HEK293 (cell line): ENCODE data around the gene B4GALNT2.
A peak's percentile ranks its signal among the peaks of the same experiment; 100 is the strongest.

ENCODE experiments used
- CTCF ChIA-PET: fragments of 350-600 bp; formaldehyde crosslinking; extraction: SDS; loops from one replicate; lab custom pipeline; 2021; ENCODE audit warnings: antibody characterized with exemption; lab: Yijun Ruan, JAX
- POLR2A ChIA-PET: fragments of 300-600 bp; formaldehyde crosslinking; extraction: SDS; loops from one replicate; lab custom pipeline; 2020; ENCODE audit warnings: antibody characterized with exemption, inconsistent platforms; lab: Yijun Ruan, JAX
- H3K27ac ChIP-seq: fragments of 200-500 bp; sonication (Bioruptor generic); 2 replicates; pipeline ENCODE4 v1.5.1; 2014; ENCODE audit warnings: low read depth, low read length, control low read depth, inconsistent platforms; ENCODE audit errors: extremely low read depth
- H3K36me3 ChIP-seq, 2 experiments: fragments of 200-500 bp in 1 of 2; sonication (Bioruptor generic) in 1 of 2; 1 replicate in 1 of 2; 2 replicates in 1 of 2; pipeline ENCODE4 v1.5.1; 2014 to 2017; ENCODE audit warnings: inconsistent platforms in 2 of 2, low read length in 2 of 2; ENCODE audit not compliant: control insufficient read depth in 2 of 2, insufficient read depth in 1 of 2
- H3K4me1 ChIP-seq: fragments of 200-500 bp; sonication (Bioruptor generic); 2 replicates; pipeline ENCODE4 v1.5.1; 2014; ENCODE audit warnings: mild to moderate bottlenecking, low read length, inconsistent platforms; ENCODE audit not compliant: control insufficient read depth, insufficient read depth
- H3K4me3 ChIP-seq: 2 replicates; pipeline ENCODE4 v1.5.1; 2011; ENCODE audit warnings: low read depth, mild to moderate bottlenecking, control low read depth, low read length, moderate library complexity
- H3K9me3 ChIP-seq: fragments of 200-500 bp; sonication (Bioruptor generic); 2 replicates; pipeline ENCODE4 v1.5.1; 2014; ENCODE audit warnings: low read depth, low read length, inconsistent platforms; ENCODE audit not compliant: control insufficient read depth, insufficient read depth
- GLI2 ChIP-seq: fragments of 450-650 bp; formaldehyde crosslinking; IDR thresholded peaks from 2 replicates; pipeline ENCODE4; 2017; ENCODE audit warnings: missing biosample characterization, missing genetic modification characterization, low read depth, borderline replicate concordance
- GLIS1 ChIP-seq: fragments of 450-650 bp; formaldehyde crosslinking; IDR thresholded peaks from 2 replicates; pipeline ENCODE4 v1.5.1; 2016; ENCODE audit warnings: missing biosample characterization, missing genetic modification characterization
- KLF1 ChIP-seq: fragments of 450-650 bp; formaldehyde crosslinking; IDR thresholded peaks from 2 replicates; pipeline ENCODE4 v1.5.1; 2016; ENCODE audit warnings: missing biosample characterization, missing genetic modification characterization
- KLF8 ChIP-seq: fragments of 450-650 bp; formaldehyde crosslinking; IDR thresholded peaks from 2 replicates; pipeline ENCODE4 v1.5.1; 2016; ENCODE audit warnings: missing biosample characterization, missing genetic modification characterization
- PRDM10 ChIP-seq: fragments of 450-650 bp; formaldehyde crosslinking; IDR thresholded peaks from 2 replicates; pipeline ENCODE4 v1.5.1; 2016; ENCODE audit warnings: missing biosample characterization, missing genetic modification characterization
- TCF7L2 ChIP-seq: IDR thresholded peaks from 2 replicates; pipeline ENCODE4 v1.6.1; 2011; ENCODE audit warnings: low read depth, mild to moderate bottlenecking, inconsistent platforms, low read length, moderate library complexity, borderline replicate concordance
- WT1 ChIP-seq: fragments of 450-650 bp; formaldehyde crosslinking; IDR thresholded peaks from 2 replicates; pipeline ENCODE4 v1.5.1; 2016; ENCODE audit warnings: missing biosample characterization, missing genetic modification characterization
- YY1 ChIP-seq: fragments of 450-650 bp; formaldehyde crosslinking; IDR thresholded peaks from 2 replicates; pipeline ENCODE4 v1.5.1; 2018; ENCODE audit warnings: missing biosample characterization, missing genetic modification characterization
- YY2 ChIP-seq: fragments of 450-650 bp; formaldehyde crosslinking; IDR thresholded peaks from 2 replicates; pipeline ENCODE4 v1.5.1; 2016; ENCODE audit warnings: missing biosample characterization, missing genetic modification characterization
- ZBTB48 ChIP-seq: fragments of 450-650 bp; formaldehyde crosslinking; IDR thresholded peaks from 2 replicates; pipeline ENCODE4 v1.5.1; 2016; ENCODE audit warnings: missing biosample characterization, missing genetic modification characterization
- ZNF140 ChIP-seq: fragments of 450-650 bp; formaldehyde crosslinking; IDR thresholded peaks from 2 replicates; pipeline ENCODE4 v1.5.1; 2016; ENCODE audit warnings: missing biosample characterization, missing genetic modification characterization
- ZNF324 ChIP-seq: fragments of 450-650 bp; formaldehyde crosslinking; IDR thresholded peaks from 2 replicates; pipeline ENCODE4 v1.5.1; 2016; ENCODE audit warnings: missing biosample characterization, missing genetic modification characterization
- ZNF404 ChIP-seq: fragments of 450-650 bp; formaldehyde crosslinking; IDR thresholded peaks from 2 replicates; pipeline ENCODE4 v1.5.1; 2017; ENCODE audit warnings: missing biosample characterization, missing genetic modification characterization
- ZNF501 ChIP-seq: fragments of 450-650 bp; formaldehyde crosslinking; IDR thresholded peaks from 2 replicates; pipeline ENCODE4 v1.5.1; 2016; ENCODE audit warnings: missing biosample characterization, missing genetic modification characterization
- ZNF510 ChIP-seq: fragments of 450-650 bp; formaldehyde crosslinking; IDR thresholded peaks from 2 replicates; pipeline ENCODE4 v1.5.1; 2018; ENCODE audit warnings: mild to moderate bottlenecking, missing genetic modification characterization, missing biosample characterization; ENCODE audit not compliant: insufficient replicate concordance
- ZNF514 ChIP-seq: fragments of 450-650 bp; formaldehyde crosslinking; IDR thresholded peaks from 2 replicates; pipeline ENCODE4 v1.5.1; 2016; ENCODE audit warnings: missing biosample characterization, missing genetic modification characterization
- ZNF555 ChIP-seq: fragments of 450-650 bp; formaldehyde crosslinking; conservative IDR thresholded peaks from 2 replicates; pipeline ENCODE4 v1.5.1; 2017; ENCODE audit warnings: missing biosample characterization, mild to moderate bottlenecking, missing genetic modification characterization, inconsistent platforms
- TF ChIP-seq, protein P1 (sequence below): fragments of 450-650 bp; formaldehyde crosslinking; IDR thresholded peaks from 2 replicates; pipeline ENCODE4 v1.5.1; 2016; ENCODE audit warnings: missing biosample characterization, missing genetic modification characterization, low read depth
- TF ChIP-seq, protein P2 (sequence below): fragments of 450-650 bp; formaldehyde crosslinking; IDR thresholded peaks from 2 replicates; pipeline ENCODE4 v1.5.1; 2016; ENCODE audit warnings: missing biosample characterization, missing genetic modification characterization
- TF ChIP-seq, protein P3 (sequence below): IDR thresholded peaks from 2 replicates; pipeline ENCODE4 v1.6.1; 2011; ENCODE audit warnings: mild to moderate bottlenecking, low read depth, low read length, borderline replicate concordance
- TF ChIP-seq, protein P4 (sequence below): fragments of 450-650 bp; formaldehyde crosslinking; IDR thresholded peaks from 2 replicates; pipeline ENCODE4 v1.5.1; 2016; ENCODE audit warnings: missing biosample characterization, missing genetic modification characterization

B4GALNT2 gene

GRCh38 chr17:49196520-49196919 is 64.0 kb downstream of the B4GALNT2 start (continued):
- TF ChIP-seq ZNF514 (tag by site-specific recombination) = no peak
- no peak for TF ChIP-seq KLF8
- TF ChIP-seq, protein P1, sequence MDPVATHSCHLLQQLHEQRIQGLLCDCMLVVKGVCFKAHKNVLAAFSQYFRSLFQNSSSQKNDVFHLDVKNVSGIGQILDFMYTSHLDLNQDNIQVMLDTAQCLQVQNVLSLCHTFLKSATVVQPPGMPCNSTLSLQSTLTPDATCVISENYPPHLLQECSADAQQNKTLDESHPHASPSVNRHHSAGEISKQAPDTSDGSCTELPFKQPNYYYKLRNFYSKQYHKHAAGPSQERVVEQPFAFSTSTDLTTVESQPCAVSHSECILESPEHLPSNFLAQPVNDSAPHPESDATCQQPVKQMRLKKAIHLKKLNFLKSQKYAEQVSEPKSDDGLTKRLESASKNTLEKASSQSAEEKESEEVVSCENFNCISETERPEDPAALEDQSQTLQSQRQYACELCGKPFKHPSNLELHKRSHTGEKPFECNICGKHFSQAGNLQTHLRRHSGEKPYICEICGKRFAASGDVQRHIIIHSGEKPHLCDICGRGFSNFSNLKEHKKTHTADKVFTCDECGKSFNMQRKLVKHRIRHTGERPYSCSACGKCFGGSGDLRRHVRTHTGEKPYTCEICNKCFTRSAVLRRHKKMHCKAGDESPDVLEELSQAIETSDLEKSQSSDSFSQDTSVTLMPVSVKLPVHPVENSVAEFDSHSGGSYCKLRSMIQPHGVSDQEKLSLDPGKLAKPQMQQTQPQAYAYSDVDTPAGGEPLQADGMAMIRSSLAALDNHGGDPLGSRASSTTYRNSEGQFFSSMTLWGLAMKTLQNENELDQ (tag by site-specific recombination) = no peak
- TF ChIP-seq WT1 = no peak
- TF ChIP-seq ZNF404 = no peak
- TF ChIP-seq, protein P2, sequence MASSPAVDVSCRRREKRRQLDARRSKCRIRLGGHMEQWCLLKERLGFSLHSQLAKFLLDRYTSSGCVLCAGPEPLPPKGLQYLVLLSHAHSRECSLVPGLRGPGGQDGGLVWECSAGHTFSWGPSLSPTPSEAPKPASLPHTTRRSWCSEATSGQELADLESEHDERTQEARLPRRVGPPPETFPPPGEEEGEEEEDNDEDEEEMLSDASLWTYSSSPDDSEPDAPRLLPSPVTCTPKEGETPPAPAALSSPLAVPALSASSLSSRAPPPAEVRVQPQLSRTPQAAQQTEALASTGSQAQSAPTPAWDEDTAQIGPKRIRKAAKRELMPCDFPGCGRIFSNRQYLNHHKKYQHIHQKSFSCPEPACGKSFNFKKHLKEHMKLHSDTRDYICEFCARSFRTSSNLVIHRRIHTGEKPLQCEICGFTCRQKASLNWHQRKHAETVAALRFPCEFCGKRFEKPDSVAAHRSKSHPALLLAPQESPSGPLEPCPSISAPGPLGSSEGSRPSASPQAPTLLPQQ (tag by site-specific recombination) = no peak
- no peak for TF ChIP-seq YY2 (tag by site-specific recombination)

- Histone ChIP-seq H3K9me3 (no peaks in the 10 kb centered on the region), H3K27ac (no peak overlapping the region; the same call in 1 of the 2 replicates), H3K4me1 (no peaks in the 10 kb centered on the region), H3K36me3 (no peaks in the 10 kb centered on the region), H3K4me3 (no peak overlapping the region)
- POLR2A ChIA-PET = no interaction called here
- CTCF ChIA-PET = interaction anchor here (0.6 to 1.2 kb wide), 5 partner anchors 15 to 357 kb away, joined by 3 to 4 read pairs (median 4); no protein-coding TSS in a partner anchor
- no peak for TF ChIP-seq ZNF555 (tag by site-specific recombination)
- TF ChIP-seq, protein P3, sequence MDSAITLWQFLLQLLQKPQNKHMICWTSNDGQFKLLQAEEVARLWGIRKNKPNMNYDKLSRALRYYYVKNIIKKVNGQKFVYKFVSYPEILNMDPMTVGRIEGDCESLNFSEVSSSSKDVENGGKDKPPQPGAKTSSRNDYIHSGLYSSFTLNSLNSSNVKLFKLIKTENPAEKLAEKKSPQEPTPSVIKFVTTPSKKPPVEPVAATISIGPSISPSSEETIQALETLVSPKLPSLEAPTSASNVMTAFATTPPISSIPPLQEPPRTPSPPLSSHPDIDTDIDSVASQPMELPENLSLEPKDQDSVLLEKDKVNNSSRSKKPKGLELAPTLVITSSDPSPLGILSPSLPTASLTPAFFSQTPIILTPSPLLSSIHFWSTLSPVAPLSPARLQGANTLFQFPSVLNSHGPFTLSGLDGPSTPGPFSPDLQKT = no peak
- no peak for TF ChIP-seq GLI2 (tag by site-specific recombination)
- TF ChIP-seq TCF7L2 = no peak
- TF ChIP-seq KLF1 = 0 out of 2 replicates have a peak, but pooled peaks have one; percentile 52
- TF ChIP-seq, protein P4, sequence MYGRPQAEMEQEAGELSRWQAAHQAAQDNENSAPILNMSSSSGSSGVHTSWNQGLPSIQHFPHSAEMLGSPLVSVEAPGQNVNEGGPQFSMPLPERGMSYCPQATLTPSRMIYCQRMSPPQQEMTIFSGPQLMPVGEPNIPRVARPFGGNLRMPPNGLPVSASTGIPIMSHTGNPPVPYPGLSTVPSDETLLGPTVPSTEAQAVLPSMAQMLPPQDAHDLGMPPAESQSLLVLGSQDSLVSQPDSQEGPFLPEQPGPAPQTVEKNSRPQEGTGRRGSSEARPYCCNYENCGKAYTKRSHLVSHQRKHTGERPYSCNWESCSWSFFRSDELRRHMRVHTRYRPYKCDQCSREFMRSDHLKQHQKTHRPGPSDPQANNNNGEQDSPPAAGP (tag by site-specific recombination) = 0 out of 2 replicates have a peak, but pooled peaks have one; percentile 41
- peak; percentile 75 for TF ChIP-seq GLIS1 (tag by site-specific recombination)
These were observed 64.9 kb downstream of the B4GALNT2 start for GRCh38 chr17:49197346-49197998.

DNA sequence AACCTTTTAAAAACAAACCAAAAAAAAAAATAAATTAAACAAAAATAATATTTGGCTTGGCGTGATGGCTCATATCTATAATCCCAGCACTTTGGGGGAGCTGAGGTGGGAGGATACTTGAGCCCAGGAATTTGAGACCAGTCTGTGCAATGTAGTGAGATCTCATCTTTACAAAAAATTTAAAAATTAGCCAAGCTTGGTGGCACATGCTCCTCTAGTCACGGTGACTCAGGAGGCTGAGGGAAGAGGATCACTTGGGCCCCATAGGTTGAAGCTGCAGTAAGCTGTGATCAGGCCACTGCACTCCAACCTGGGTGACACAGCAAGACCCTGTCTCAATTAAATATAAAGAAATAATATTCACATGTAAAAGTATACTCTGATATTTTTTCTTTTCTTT is 65.6 kb downstream of the B4GALNT2 start:
- ChIA-PET POLR2A (no interaction called here), CTCF (interaction anchor here (0.6 to 1.1 kb wide), 9 partner anchors 14 to 435 kb away, joined by 3 to 7 read pairs (median 4); no protein-coding TSS in a partner anchor)
- H3K9me3 ChIP-seq = no peaks in the 10 kb centered on the region
- H3K27ac ChIP-seq = no peak overlapping the region
- no peak overlapping the region for H3K4me3 ChIP-seq
- H3K4me1 ChIP-seq = no peaks in the 10 kb centered on the region
- H3K36me3 ChIP-seq = no peaks in the 10 kb centered on the region
- TF ChIP-seq ZNF324 (tag by site-specific recombination) (no peak), ZNF510 (tag by site-specific recombination) (no peak), ZNF501 (no peak), PRDM10 (tag by site-specific recombination) (no peak), ZBTB48 (no peak), ZNF140 (no peak), YY1 (no peak)
